ENCODE results near the gene METTL9.
"Not testable (repeated sequence)": the region's sequence is repeated elsewhere in the genome, so short reads cannot be mapped to it uniquely, and the experiment has no call there.

The METTL9 gene

GRCh38 chr16:21683184-21683583 lies 83.8 kb downstream of the METTL9 start:
- H3K4me1 ChIP-seq (ENCODE audit: control insufficient read depth, insufficient read depth, low read length): no peaks in the 10 kb centered on the region
- no peaks in the 10 kb centered on the region; the same call in 1 of the 2 replicates for H3K27me3 ChIP-seq (ENCODE audit: control insufficient read depth, insufficient read depth, low read length)
- H3K4me3 ChIP-seq (ENCODE audit: low read length): no peak overlapping the region
- WGBS (ENCODE audit: insufficient coverage, insufficient read length): no CpG with 5 or more reads among the region's 3 CpGs
- no peaks in the 10 kb centered on the region for H3K36me3 ChIP-seq (ENCODE audit: control insufficient read depth, insufficient read depth, low read length)
- H3K27ac ChIP-seq (ENCODE audit: low read length): no peak overlapping the region
- no peaks in the 10 kb centered on the region for H3K9me3 ChIP-seq (ENCODE audit: control insufficient read depth, insufficient read depth, low read length)
- no peak for DNase-seq (ENCODE audit: low read depth, low spot score)

GRCh38 chr16:21684199-21684598 lies 84.8 kb downstream of the METTL9 start:
- Histone ChIP-seq H3K9me3 (ENCODE audit: control insufficient read depth, insufficient read depth, low read length) (no peaks in the 10 kb centered on the region), H3K27ac (ENCODE audit: low read length) (no peak overlapping the region), H3K36me3 (ENCODE audit: control insufficient read depth, insufficient read depth, low read length) (no peaks in the 10 kb centered on the region), H3K4me1 (ENCODE audit: control insufficient read depth, insufficient read depth, low read length) (no peaks in the 10 kb centered on the region), H3K4me3 (ENCODE audit: low read length) (no peak overlapping the region), H3K27me3 (ENCODE audit: control insufficient read depth, insufficient read depth, low read length) (no peaks in the 10 kb centered on the region; the same call in 1 of the 2 replicates)
- no peak for DNase-seq (ENCODE audit: low read depth, low spot score)
- no CpG with 5 or more reads among the region's 6 CpGs for WGBS (ENCODE audit: insufficient coverage, insufficient read length)

- H3K4me3 ChIP-seq (ENCODE audit: low read length): no peak overlapping the region
- H3K4me1 ChIP-seq (ENCODE audit: control insufficient read depth, insufficient read depth, low read length): no peaks in the 10 kb centered on the region
- H3K27ac ChIP-seq (ENCODE audit: low read length): no peak overlapping the region
- WGBS (ENCODE audit: insufficient coverage, insufficient read length): no CpG with 5 or more reads among the region's 14 CpGs
- no peak for DNase-seq (ENCODE audit: low read depth, low spot score)
- no peaks in the 10 kb centered on the region for H3K36me3 ChIP-seq (ENCODE audit: control insufficient read depth, insufficient read depth, low read length)
- H3K27me3 ChIP-seq (ENCODE audit: control insufficient read depth, insufficient read depth, low read length): no peaks in the 10 kb centered on the region; the same call in 1 of the 2 replicates
- no peaks in the 10 kb centered on the region for H3K9me3 ChIP-seq (ENCODE audit: control insufficient read depth, insufficient read depth, low read length)
Measured at GRCh38 chr16:21685034-21685455, 85.7 kb downstream of the METTL9 start.

- H3K4me1 ChIP-seq (ENCODE audit: control insufficient read depth, insufficient read depth, low read length): no peaks in the 10 kb centered on the region
- no peak for DNase-seq (ENCODE audit: low read depth, low spot score)
- no peak overlapping the region for H3K27ac ChIP-seq (ENCODE audit: low read length)
- no peaks in the 10 kb centered on the region for H3K27me3 ChIP-seq (ENCODE audit: control insufficient read depth, insufficient read depth, low read length)
- H3K4me3 ChIP-seq (ENCODE audit: low read length): no peak overlapping the region
- H3K9me3 ChIP-seq (ENCODE audit: control insufficient read depth, insufficient read depth, low read length): no peaks in the 10 kb centered on the region
- no peaks in the 10 kb centered on the region for H3K36me3 ChIP-seq (ENCODE audit: control insufficient read depth, insufficient read depth, low read length)
- WGBS (ENCODE audit: insufficient coverage, insufficient read length): no CpG with 5 or more reads among the region's 4 CpGs
Measured at GRCh38 chr16:21689107-21689506, 89.7 kb downstream of the METTL9 start.

- not testable (repeated sequence) for H3K4me1 ChIP-seq (ENCODE audit: control insufficient read depth, insufficient read depth, low read length); H3K27ac ChIP-seq (ENCODE audit: low read length); H3K27me3 ChIP-seq (ENCODE audit: control insufficient read depth, insufficient read depth, low read length); H3K9me3 ChIP-seq (ENCODE audit: control insufficient read depth, insufficient read depth, low read length); DNase-seq (ENCODE audit: low read depth, low spot score); H3K4me3 ChIP-seq (ENCODE audit: low read length); H3K36me3 ChIP-seq (ENCODE audit: control insufficient read depth, insufficient read depth, low read length)
- WGBS (ENCODE audit: insufficient coverage, insufficient read length): no CpG with 5 or more reads among the region's 4 CpGs
Measured at GRCh38 chr16:21690967-21691366, 91.6 kb downstream of the METTL9 start.

- Histone ChIP-seq H3K4me1 (ENCODE audit: control insufficient read depth, insufficient read depth, low read length) (no peaks in the 10 kb centered on the region), H3K27me3 (ENCODE audit: control insufficient read depth, insufficient read depth, low read length) (no peaks in the 10 kb centered on the region), H3K9me3 (ENCODE audit: control insufficient read depth, insufficient read depth, low read length) (no peaks in the 10 kb centered on the region), H3K36me3 (ENCODE audit: control insufficient read depth, insufficient read depth, low read length) (no peaks in the 10 kb centered on the region), H3K4me3 (ENCODE audit: low read length) (no peak overlapping the region), H3K27ac (ENCODE audit: low read length) (no peak overlapping the region)
- no CpG with 5 or more reads among the region's 4 CpGs for WGBS (ENCODE audit: insufficient coverage, insufficient read length)
- DNase-seq (ENCODE audit: low read depth, low spot score): no peak
Measured at GRCh38 chr16:21694609-21695008, 95.2 kb downstream of the METTL9 start.

- no peak for DNase-seq (ENCODE audit: low read depth, low spot score)
Measured at GRCh38 chr16:21697032-21697431, 97.7 kb downstream of the METTL9 start.

GRCh38 chr16:21698169-21699032 lies 99.0 kb downstream of the METTL9 start:
- no peaks in the 10 kb centered on the region for H3K27me3 ChIP-seq (ENCODE audit: control insufficient read depth, insufficient read depth, low read length)
- DNase-seq (ENCODE audit: low read depth, low spot score): no peak
- WGBS (ENCODE audit: insufficient coverage, insufficient read length): no CpG with 5 or more reads among the region's 9 CpGs
- H3K4me1 ChIP-seq (ENCODE audit: control insufficient read depth, insufficient read depth, low read length): no peaks in the 10 kb centered on the region
- H3K36me3 ChIP-seq (ENCODE audit: control insufficient read depth, insufficient read depth, low read length): no peaks in the 10 kb centered on the region
- H3K9me3 ChIP-seq (ENCODE audit: control insufficient read depth, insufficient read depth, low read length): no peaks in the 10 kb centered on the region
- no peak overlapping the region for H3K4me3 ChIP-seq (ENCODE audit: low read length)
- H3K27ac ChIP-seq (ENCODE audit: low read length): no peak overlapping the region

More at GRCh38 chr16:21697032-21697431, 97.7 kb downstream of the METTL9 start:
- no CpG with 5 or more reads among the region's 5 CpGs for WGBS (ENCODE audit: insufficient coverage, insufficient read length)
- H3K4me3 ChIP-seq (ENCODE audit: low read length): no peak overlapping the region
- no peaks in the 10 kb centered on the region for H3K9me3 ChIP-seq (ENCODE audit: control insufficient read depth, insufficient read depth, low read length)
- H3K4me1 ChIP-seq (ENCODE audit: control insufficient read depth, insufficient read depth, low read length): no peaks in the 10 kb centered on the region
- H3K27ac ChIP-seq (ENCODE audit: low read length): no peak overlapping the region
- no peaks in the 10 kb centered on the region for H3K27me3 ChIP-seq (ENCODE audit: control insufficient read depth, insufficient read depth, low read length)
- H3K36me3 ChIP-seq (ENCODE audit: control insufficient read depth, insufficient read depth, low read length): no peaks in the 10 kb centered on the region

GRCh38 chr16:21701271-21701670 lies 101.9 kb downstream of the METTL9 start:
- no peaks in the 10 kb centered on the region for H3K4me1 ChIP-seq (ENCODE audit: control insufficient read depth, insufficient read depth, low read length)
- H3K36me3 ChIP-seq (ENCODE audit: control insufficient read depth, insufficient read depth, low read length): no peaks in the 10 kb centered on the region
- H3K27ac ChIP-seq (ENCODE audit: low read length): no peak overlapping the region
- no peak overlapping the region for H3K4me3 ChIP-seq (ENCODE audit: low read length)
- WGBS (ENCODE audit: insufficient coverage, insufficient read length): no CpG with 5 or more reads among the region's 2 CpGs
- no peaks in the 10 kb centered on the region for H3K27me3 ChIP-seq (ENCODE audit: control insufficient read depth, insufficient read depth, low read length)
- DNase-seq (ENCODE audit: low read depth, low spot score): no peak
- no peaks in the 10 kb centered on the region for H3K9me3 ChIP-seq (ENCODE audit: control insufficient read depth, insufficient read depth, low read length)

- no peak overlapping the region for H3K4me3 ChIP-seq (ENCODE audit: low read length)
- H3K27ac ChIP-seq (ENCODE audit: low read length): no peak overlapping the region
- no peaks in the 10 kb centered on the region for H3K9me3 ChIP-seq (ENCODE audit: control insufficient read depth, insufficient read depth, low read length)
- H3K36me3 ChIP-seq (ENCODE audit: control insufficient read depth, insufficient read depth, low read length): no peaks in the 10 kb centered on the region
- no CpG with 5 or more reads among the region's 3 CpGs for WGBS (ENCODE audit: insufficient coverage, insufficient read length)
- H3K4me1 ChIP-seq (ENCODE audit: control insufficient read depth, insufficient read depth, low read length): no peaks in the 10 kb centered on the region
- H3K27me3 ChIP-seq (ENCODE audit: control insufficient read depth, insufficient read depth, low read length): no peaks in the 10 kb centered on the region
- no peak for DNase-seq (ENCODE audit: low read depth, low spot score)
Measured at GRCh38 chr16:21702276-21702675, 102.9 kb downstream of the METTL9 start.

GRCh38 chr16:21703156-21703555 lies 103.8 kb downstream of the METTL9 start:
- H3K4me3 ChIP-seq (ENCODE audit: low read length): no peak overlapping the region
- no peaks in the 10 kb centered on the region for H3K4me1 ChIP-seq (ENCODE audit: control insufficient read depth, insufficient read depth, low read length)
- DNase-seq (ENCODE audit: low read depth, low spot score): no peak
- no peaks in the 10 kb centered on the region for H3K36me3 ChIP-seq (ENCODE audit: control insufficient read depth, insufficient read depth, low read length)
- no peaks in the 10 kb centered on the region for H3K9me3 ChIP-seq (ENCODE audit: control insufficient read depth, insufficient read depth, low read length)
- H3K27ac ChIP-seq (ENCODE audit: low read length): no peak overlapping the region
- no peaks in the 10 kb centered on the region for H3K27me3 ChIP-seq (ENCODE audit: control insufficient read depth, insufficient read depth, low read length)
- no CpG with 5 or more reads among the region's 2 CpGs for WGBS (ENCODE audit: insufficient coverage, insufficient read length)

Data from iPS DF 6.9 (cell line).